Spleen (tissue), 11 donors: ENCODE data around the gene RASSF7. TPM values are rescaled to one million over a fixed set of nuclear protein-coding genes. Genes with fewer than 3 reads are reported as not detected.

Source experiments
- DNase-seq: peaks from one replicate; pipeline ENCODE4 v3.0.0-alpha.2; 2020
- H3K27ac ChIP-seq, 8 donors: fragments of 200-600 bp; sonication (generic) in 7 of 8; 1 replicate in 4 of 8; 2 replicates in 4 of 8; pipeline versions ENCODE4 v1.5.0 to v1.8.0; 2016 to 2021; ENCODE audit warnings: inconsistent platforms in 4 of 8, mild to moderate bottlenecking in 4 of 8, moderate library complexity in 1 of 8
- H3K27me3 ChIP-seq, 7 donors: fragments of 200-600 bp; sonication (generic) in 6 of 7; replicated peaks in 1 of 7; 1 replicate in 4 of 7; 2 replicates in 3 of 7; pipeline versions ENCODE4 v1.5.0 to v1.8.0; 2016 to 2021; ENCODE audit warnings: inconsistent platforms in 3 of 7, mild to moderate bottlenecking in 1 of 7
- H3K36me3 ChIP-seq, 6 donors: fragments of 200-600 bp; sonication (generic) in 5 of 6; 1 replicate in 4 of 6; 2 replicates in 2 of 6; pipeline versions ENCODE4 v1.5.0 to v1.8.0; 2016 to 2021; ENCODE audit warnings: inconsistent platforms in 2 of 6
- H3K4me1 ChIP-seq, 6 donors: fragments of 200-600 bp; sonication (generic) in 5 of 6; 1 replicate in 3 of 6; 2 replicates in 3 of 6; pipeline versions ENCODE4 v1.5.0 to v1.8.0; 2016 to 2021; ENCODE audit warnings: inconsistent platforms in 3 of 6
- H3K4me3 ChIP-seq, 8 donors: fragments of 200-600 bp; sonication (generic) in 7 of 8; 1 replicate in 4 of 8; 2 replicates in 4 of 8; pipeline versions ENCODE4 v1.5.0 to v1.8.0; 2016 to 2021; ENCODE audit warnings: inconsistent platforms in 4 of 8, mild to moderate bottlenecking in 4 of 8, moderate library complexity in 2 of 8
- H3K9me3 ChIP-seq, 8 donors: fragments of 200-600 bp; sonication (generic) in 7 of 8; 1 replicate in 4 of 8; 2 replicates in 4 of 8; pipeline versions ENCODE4 v1.5.0 to v1.8.0; 2016 to 2021; ENCODE audit warnings: inconsistent platforms in 4 of 8
- CTCF ChIP-seq, 11 experiments: fragments of 200-600 bp in 7 of 11; fragments of 450-650 bp in 4 of 11; sonication (generic) in 4 of 11; IDR thresholded peaks in 8 of 11; conservative IDR thresholded peaks in 3 of 11; 1 replicate in 7 of 11; 2 replicates in 4 of 11; pipeline versions ENCODE4 v1.4.0 to v1.8.0; 2016 to 2021; ENCODE audit warnings: antibody characterized with exemption in 11 of 11, inconsistent platforms in 4 of 11, mild to moderate bottlenecking in 1 of 11
- POLR2A ChIP-seq, 3 donors: fragments of 450-650 bp; IDR thresholded peaks; one replicate each; pipeline ENCODE4 v1.5.1; 2017; ENCODE audit warnings: antibody characterized with exemption in 3 of 3, mild to moderate bottlenecking in 1 of 3
- POLR2AphosphoS5 ChIP-seq, 3 donors: sonication (generic); formaldehyde crosslinking; IDR thresholded peaks; one replicate each; pipeline ENCODE4 v1.5.1; 2017; ENCODE audit warnings: antibody characterized with exemption in 3 of 3
- WGBS, 5 donors: extraction: QIAGEN DNeasy Blood & Tissue Kit in 3 of 5; methylation state at CpG; one replicate each; pipeline versions ENCODE4 v1.1.5 to v1.1.7; 2013 to 2018; 5-methylcytosine and 5-hydroxymethylcytosine counted together
- intact Hi-C: fragments of 100-400 bp; cut with DNase I; formaldehyde crosslinking; loops from one replicate; pipeline ENCODE4 v1.15.0; 2023; ENCODE audit warnings: low total_unique reads
- polyA plus RNA-seq, 3 donors: library from polyadenylated mRNA; stranded (reverse); fragments of 200-250 nt; gene quantifications; one replicate each; pipeline ENCODE4 v1.2.1, GENCODE V29; 2013
- total RNA-seq, 7 donors: library from RNA; depleted of rRNA in 3 of 7; stranded (reverse); fragments of >200 nt in 3 of 7; fragmentation: NEBNext Ultra II Directional in 4 of 7; extraction: Animal tissue kit (Norgen Biotek cat#: 25700) in 4 of 7; gene quantifications; one replicate each; pipeline versions ENCODE4 v1.1.0 to v1.2.1, GENCODE V29; 2016 to 2021
- donor health status: healthy with polysubstance abuse.
- donor health status: DM: no; HTN: no; CAD: no; lungs with moderate emphysema.
- donor health status: DM: no; HTN: no; CAD: no.
- donor health status: Bipolar disorder and iron deficiency.
- donor health status: healthy.
- donor health status: DM: no; HTN: no; CAD: no.
- donor health status: DM: yes; HTN: yes; CAD: no.

RASSF7 gene
- total and polyA plus RNA-seq, 10 donors = 8.3 to 39.6 (median 26.6) TPM

DNA sequence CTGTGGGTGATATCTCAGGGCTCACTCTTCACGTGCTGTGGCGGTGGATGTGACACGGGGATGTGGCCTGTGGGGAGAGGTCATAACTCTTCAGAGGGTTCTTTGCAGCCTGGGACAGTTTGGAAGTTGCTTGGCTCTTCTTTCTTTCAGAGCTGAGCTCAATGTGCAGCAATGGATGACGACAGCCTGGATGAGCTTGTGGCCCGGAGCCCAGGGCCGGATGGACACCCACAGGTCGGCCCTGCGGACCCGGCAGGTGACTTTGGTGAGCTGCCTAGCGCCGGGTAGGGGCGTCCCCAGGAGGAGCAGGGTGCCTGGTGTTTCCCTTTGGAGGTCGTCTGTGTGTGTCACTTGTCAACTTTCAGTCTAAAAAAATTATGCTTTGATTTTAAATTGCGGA, 20.6 kb downstream of the RASSF7 start:
- no peak for DNase-seq
- Histone ChIP-seq H3K36me3 (peaks cover 0 to 65% (median 40%) of the 10 kb centered on the region in 6 donors), H3K27ac (no peak overlapping the region), H3K4me1 (peaks cover 31 to 58% (median 47%) of the 10 kb centered on the region in 6 donors), H3K4me3 (no peak overlapping the region), H3K27me3 (no peaks in the 10 kb centered on the region), H3K9me3 (no peaks in the 10 kb centered on the region)
- intact Hi-C loops = no loop called here
- TF ChIP-seq POLR2AphosphoS5 (IDR thresholded peaks at IDR 0.05) (no peak), POLR2A (IDR thresholded peaks at IDR 0.05) (no peak), CTCF (IDR thresholded peaks at IDR 0.05 in 8 of 11, conservative IDR thresholded peaks at IDR 0.05 in 3 of 11) (no peak)
- 86 to 89% (median 88%) methylated on average over 14 of the region's 14 CpGs for WGBS, 5 donors

- H3K27me3 ChIP-seq = no peaks in the 10 kb centered on the region
- intact Hi-C loops = no loop called here
- H3K27ac ChIP-seq = no peak overlapping the region
- no peaks in the 10 kb centered on the region for H3K9me3 ChIP-seq
- TF ChIP-seq POLR2AphosphoS5 (IDR thresholded peaks at IDR 0.05) (no peak), POLR2A (IDR thresholded peaks at IDR 0.05) (no peak), CTCF (IDR thresholded peaks at IDR 0.05 in 8 of 11, conservative IDR thresholded peaks at IDR 0.05 in 3 of 11) (no peak)
- H3K36me3 ChIP-seq = peaks cover 0 to 69% (median 44%) of the 10 kb centered on the region in 6 donors
- H3K4me1 ChIP-seq = peaks cover 31 to 62% (median 47%) of the 10 kb centered on the region in 6 donors
- WGBS, 5 donors = 83 to 91% (median 89%) methylated on average over 17 of the region's 17 CpGs
- H3K4me3 ChIP-seq = no peak overlapping the region
- no peak for DNase-seq
Measured at GRCh38 chr11:581752-582151, 21.0 kb downstream of the RASSF7 start.

GRCh38 chr11:584287-584686, 23.5 kb downstream of the RASSF7 start:
- TF ChIP-seq POLR2A (IDR thresholded peaks at IDR 0.05) (no peak), CTCF (IDR thresholded peaks at IDR 0.05 in 8 of 11, conservative IDR thresholded peaks at IDR 0.05 in 3 of 11) (no peak), POLR2AphosphoS5 (IDR thresholded peaks at IDR 0.05) (peak in 1 of 3 donors; percentile 25)
- 94 to 100% (median 98%) methylated on average over 7 to 10 of the region's 10 CpGs for WGBS, 5 donors
- DNase-seq = no peak
- peaks cover 0 to 82% (median 69%) of the 10 kb centered on the region in 6 donors for H3K36me3 ChIP-seq
- peaks cover 13 to 59% (median 31%) of the 10 kb centered on the region in 6 donors for H3K4me1 ChIP-seq
- intact Hi-C loops = no loop called here
- H3K27me3 ChIP-seq = no peaks in the 10 kb centered on the region
- H3K9me3 ChIP-seq = no peaks in the 10 kb centered on the region
- H3K27ac ChIP-seq = no peak overlapping the region
- no peak overlapping the region for H3K4me3 ChIP-seq

- TF ChIP-seq POLR2AphosphoS5 (IDR thresholded peaks at IDR 0.05) = peak in 1 of 3 donors; percentile 47
- no peak for TF ChIP-seq POLR2A (IDR thresholded peaks at IDR 0.05)
- Histone ChIP-seq H3K4me3 (no peak overlapping the region), H3K27ac (peak overlapping the region in 1 of 8 donors; percentile 50), H3K27me3 (no peaks in the 10 kb centered on the region), H3K36me3 (peaks cover 0 to 97% (median 89%) of the 10 kb centered on the region in 6 donors), H3K4me1 (peaks cover 0 to 35% (median 13%) of the 10 kb centered on the region in 6 donors), H3K9me3 (no peaks in the 10 kb centered on the region)
- intact Hi-C loops = no loop called here
- 85 to 92% (median 89%) methylated on average over 27 to 32 of the region's 32 CpGs for whole genome bisulfite sequencing, 5 donors
- DNase-seq = no peak
Measured at GRCh38 chr11:586376-587316, 25.9 kb downstream of the RASSF7 start.
